Urinary bladder (tissue), 4 donors: ENCODE data around the gene ARHGAP15. TPM values are rescaled to one million over a fixed set of nuclear protein-coding genes. Genes with fewer than 3 reads are reported as not detected.
A peak's percentile ranks its signal among the peaks of the same experiment; 100 is the strongest.
"Not testable (repeated sequence)": the region's sequence is repeated elsewhere in the genome, so short reads cannot be mapped to it uniquely, and the experiment has no call there.

Experiments used
- DNase-seq: peaks from one replicate; pipeline ENCODE4 v3.0.0-alpha.2; 2015; ENCODE audit errors: extremely low spot score
- H3K27ac ChIP-seq: one replicate; pipeline ENCODE4 v1.5.1; 2013; ENCODE audit warnings: low read depth, mild to moderate bottlenecking, moderate library complexity
- H3K36me3 ChIP-seq: one replicate; pipeline ENCODE4 v1.6.1; 2013; ENCODE audit warnings: mild to moderate bottlenecking, moderate library complexity; ENCODE audit not compliant: insufficient read depth
- H3K4me1 ChIP-seq: one replicate; pipeline ENCODE4 v1.6.1; 2013; ENCODE audit warnings: mild to moderate bottlenecking, moderate library complexity; ENCODE audit not compliant: insufficient read depth
- H3K4me3 ChIP-seq: one replicate; pipeline ENCODE4 v1.5.1; 2013; ENCODE audit warnings: low read depth, low read length
- WGBS: extraction: QIAGEN DNeasy Blood & Tissue Kit; methylation state at CpG from one replicate; pipeline ENCODE4 v1.1.7; 2013; 5-methylcytosine and 5-hydroxymethylcytosine counted together
- polyA plus RNA-seq: library from polyadenylated mRNA; stranded (reverse); fragments of 200-250 nt; gene quantifications from one replicate; pipeline ENCODE4 v1.2.3, GENCODE V29; 2013
- total RNA-seq: library from RNA; depleted of rRNA; stranded (reverse); fragments of >200 nt; gene quantifications from one replicate; pipeline ENCODE4 v1.2.3, GENCODE V29; 2014
- donor health status: healthy with polysubstance abuse.
- donor health status: healthy.

ARHGAP15 gene
- total RNA-seq, result 107 TPM
- polyA plus RNA-seq, result 3.9 TPM

GRCh38 chr2:143128681-143129580 lies at the start of gene ARHGAP15:
Gene ARHGAP15, plus strand, starts transcription at chr2:143129419.
- no peak within 1 kb of the TSS for H3K4me3 ChIP-seq
- no peaks in the 10 kb centered on the region for H3K4me1 ChIP-seq
- no peaks in the 10 kb centered on the region for H3K36me3 ChIP-seq
- no peak within 1 kb of the TSS for H3K27ac ChIP-seq
- no peak for DNase-seq
- WGBS, result 73% methylated on average over 13 of the region's 13 CpGs

GRCh38 chr2:143081616-143082015 lies 47.6 kb upstream of the ARHGAP15 start:
- no peak for DNase-seq
- Histone ChIP-seq H3K27ac (no peak overlapping the region), H3K36me3 (no peaks in the 10 kb centered on the region), H3K4me1 (no peaks in the 10 kb centered on the region), H3K4me3 (no peak overlapping the region)
- 88% methylated on average over 1 of the region's 1 CpG for WGBS

GRCh38 chr2:143083636-143084035 lies 45.6 kb upstream of the ARHGAP15 start:
- Histone ChIP-seq H3K27ac (no peak overlapping the region), H3K4me1 (no peaks in the 10 kb centered on the region), H3K4me3 (no peak overlapping the region), H3K36me3 (no peaks in the 10 kb centered on the region)
- WGBS, result 67% methylated on average over 2 of the region's 2 CpGs
- no peak for DNase-seq

GRCh38 chr2:143084462-143084861 lies 44.8 kb upstream of the ARHGAP15 start:
- Histone ChIP-seq H3K4me1 (no peaks in the 10 kb centered on the region), H3K4me3 (no peak overlapping the region), H3K27ac (no peak overlapping the region), H3K36me3 (no peaks in the 10 kb centered on the region)
- 83% methylated on average over 2 of the region's 2 CpGs for WGBS
- no peak for DNase-seq

GRCh38 chr2:143085125-143085784 lies 44.0 kb upstream of the ARHGAP15 start:
- 86% methylated on average over 1 of the region's 1 CpG for WGBS
- DNase-seq, result no peak
- no peaks in the 10 kb centered on the region for H3K4me1 ChIP-seq
- H3K36me3 ChIP-seq, result no peaks in the 10 kb centered on the region
- H3K27ac ChIP-seq, result no peak overlapping the region
- H3K4me3 ChIP-seq, result no peak overlapping the region

- H3K36me3 ChIP-seq, result no peaks in the 10 kb centered on the region
- DNase-seq, result no peak
- no peaks in the 10 kb centered on the region for H3K4me1 ChIP-seq
- 51% methylated on average over 1 of the region's 1 CpG for WGBS
- no peak overlapping the region for H3K4me3 ChIP-seq
- no peak overlapping the region for H3K27ac ChIP-seq
These were observed 42.2 kb upstream of the ARHGAP15 start for GRCh38 chr2:143087033-143087432.

GRCh38 chr2:143088388-143088787 lies 40.8 kb upstream of the ARHGAP15 start:
- WGBS, result 84% methylated on average over 4 of the region's 4 CpGs
- H3K4me3 ChIP-seq, result no peak overlapping the region
- H3K4me1 ChIP-seq, result no peaks in the 10 kb centered on the region
- DNase-seq, result no peak
- H3K36me3 ChIP-seq, result no peaks in the 10 kb centered on the region
- no peak overlapping the region for H3K27ac ChIP-seq

GRCh38 chr2:143089520-143089919 lies 39.7 kb upstream of the ARHGAP15 start:
- not testable (repeated sequence) for H3K4me1 ChIP-seq, H3K36me3 ChIP-seq, H3K27ac ChIP-seq, DNase-seq, H3K4me3 ChIP-seq
- 98% methylated on average over 12 of the region's 12 CpGs for WGBS

GRCh38 chr2:143110758-143111428 lies 18.3 kb upstream of the ARHGAP15 start:
- peak; percentile 36 for DNase-seq
- no peak overlapping the region for H3K27ac ChIP-seq
- H3K4me1 ChIP-seq, result no peaks in the 10 kb centered on the region
- WGBS, result 23% methylated on average over 6 of the region's 6 CpGs
- H3K4me3 ChIP-seq, result no peak overlapping the region
- no peaks in the 10 kb centered on the region for H3K36me3 ChIP-seq

- Histone ChIP-seq H3K27ac (no peak overlapping the region), H3K4me3 (no peak overlapping the region), H3K4me1 (no peaks in the 10 kb centered on the region), H3K36me3 (no peaks in the 10 kb centered on the region)
- 98% methylated on average over 3 of the region's 3 CpGs for WGBS
- no peak for DNase-seq
These were observed 12.0 kb upstream of the ARHGAP15 start for GRCh38 chr2:143117225-143117624.

GRCh38 chr2:143121079-143121478 lies 8.1 kb upstream of the ARHGAP15 start:
- H3K4me1 ChIP-seq, result no peaks in the 10 kb centered on the region
- H3K36me3 ChIP-seq, result no peaks in the 10 kb centered on the region
- no peak for DNase-seq
- no peak overlapping the region for H3K27ac ChIP-seq
- 75% methylated on average over 1 of the region's 1 CpG for WGBS
- no peak overlapping the region for H3K4me3 ChIP-seq

- Histone ChIP-seq H3K4me3 (no peak overlapping the region), H3K36me3 (no peaks in the 10 kb centered on the region), H3K27ac (no peak overlapping the region), H3K4me1 (no peaks in the 10 kb centered on the region)
- 93% methylated on average over 2 of the region's 2 CpGs for WGBS
- no peak for DNase-seq
These were observed 7.3 kb upstream of the ARHGAP15 start for GRCh38 chr2:143121957-143122356.

- Histone ChIP-seq H3K27ac (no peak overlapping the region), H3K4me1 (no peaks in the 10 kb centered on the region), H3K36me3 (no peaks in the 10 kb centered on the region), H3K4me3 (no peak overlapping the region)
- DNase-seq, result no peak
- 42% methylated on average over 4 of the region's 4 CpGs for WGBS
These were observed 5.3 kb upstream of the ARHGAP15 start for GRCh38 chr2:143123911-143124310.

- Histone ChIP-seq H3K27ac (no peak overlapping the region), H3K4me1 (no peaks in the 10 kb centered on the region), H3K4me3 (no peak overlapping the region), H3K36me3 (no peaks in the 10 kb centered on the region)
- no peak for DNase-seq
- WGBS, result 79% methylated on average over 2 of the region's 2 CpGs
These were observed 4.8 kb upstream of the ARHGAP15 start for GRCh38 chr2:143124445-143124844.
